Epithelial cell of esophagus (primary cell): ENCODE data around the gene TRIP13.

Source experiments
- DNase-seq: peaks from one replicate; pipeline ENCODE4 v3.0.0; 2010; ENCODE audit warnings: low read depth
- H3K4me3 ChIP-seq: 2 replicates; pipeline ENCODE4 v1.5.1; 2011; ENCODE audit warnings: mild to moderate bottlenecking, low read length, control low read depth
- CTCF ChIP-seq: IDR thresholded peaks from 2 replicates; pipeline ENCODE4 v1.5.1; 2011; ENCODE audit warnings: low read depth, mild to moderate bottlenecking, low read length, control low read depth, inconsistent platforms; ENCODE audit not compliant: insufficient read depth; ENCODE audit errors: missing control alignments

Gene TRIP13

GRCh38 chr5:943918-944620 lies 51.4 kb downstream of the TRIP13 start:
- DNase-seq, result no peak
- H3K4me3 ChIP-seq, result no peak overlapping the region
- TF ChIP-seq CTCF, result no peak

GRCh38 chr5:944621-944927 lies 51.9 kb downstream of the TRIP13 start:
- no peak for TF ChIP-seq CTCF
- H3K4me3 ChIP-seq, result no peak overlapping the region
- no peak for DNase-seq

- TF ChIP-seq CTCF, result no peak
- no peak overlapping the region for H3K4me3 ChIP-seq
- DNase-seq, result no peak
Observed at GRCh38 chr5:944992-945685, 52.5 kb downstream of the TRIP13 start.

DNA sequence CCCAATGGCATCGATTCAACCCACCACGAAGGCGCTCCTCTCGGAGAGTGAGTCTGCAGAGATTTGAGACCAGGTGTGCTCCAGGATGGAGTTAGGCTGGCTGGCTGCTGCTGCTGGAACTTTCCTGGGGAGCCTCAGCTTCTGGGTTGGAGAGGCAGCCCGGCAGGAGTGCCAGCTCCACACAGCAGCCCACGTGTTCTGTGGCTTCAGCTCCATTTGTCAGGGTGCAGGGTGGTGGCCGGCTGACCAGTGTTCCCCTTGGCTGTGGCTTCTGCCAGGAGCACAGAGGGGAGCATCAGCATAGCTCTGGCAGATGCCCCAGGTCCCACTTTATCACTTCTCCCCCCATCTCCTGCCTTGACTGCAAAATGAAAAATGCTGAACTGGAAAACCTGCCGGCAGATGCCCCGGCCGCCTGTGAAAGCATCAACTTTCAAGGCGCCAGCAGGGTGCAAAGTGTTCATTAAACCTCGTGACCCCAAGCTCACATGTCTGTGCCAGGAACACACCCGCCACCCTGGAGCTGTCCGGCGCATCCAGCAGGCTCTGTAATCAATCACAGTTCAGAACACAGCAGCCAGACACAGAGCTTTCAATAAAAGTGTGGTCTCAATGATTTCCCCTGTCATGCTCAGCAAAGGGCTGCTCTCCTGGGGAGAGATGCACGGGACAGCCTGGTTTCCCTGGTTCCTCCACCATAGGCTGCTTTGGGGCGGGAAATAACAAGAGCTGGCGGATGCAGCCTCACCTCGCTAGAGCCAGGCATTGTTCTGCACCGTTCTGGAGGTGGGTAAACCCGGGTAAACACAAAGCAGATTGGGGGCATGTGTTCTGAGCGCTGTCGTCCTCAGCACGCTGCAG lies 53.2 kb downstream of the TRIP13 start:
- no peak for DNase-seq
- no peak overlapping the region for H3K4me3 ChIP-seq
- no peak for TF ChIP-seq CTCF

- TF ChIP-seq CTCF, result no peak
- DNase-seq, result no peak
- H3K4me3 ChIP-seq, result no peak overlapping the region
Observed at GRCh38 chr5:946720-947625, 54.3 kb downstream of the TRIP13 start.
